Suprapubic skin (tissue), 3 donors: ENCODE results near the gene TBC1D21.
A peak's percentile ranks its signal among the peaks of the same experiment; 100 is the strongest.

Experiments used
- POLR2AphosphoS5 ChIP-seq, 3 donors: sonication (generic); formaldehyde crosslinking; IDR thresholded peaks; one replicate each; pipeline ENCODE4 v1.6.1; 2017; ENCODE audit warnings: antibody characterized with exemption in 3 of 3
- TF ChIP-seq, protein P1 (sequence below), 2 donors: fragments of 200-600 bp in 1 of 2; fragments of 450-650 bp in 1 of 2; sonication (generic) in 1 of 2; IDR thresholded peaks; one replicate each; pipeline ENCODE4 v1.5.1; 2016 to 2019; ENCODE audit warnings: antibody characterized with exemption in 2 of 2, mild to moderate bottlenecking in 1 of 2, moderate library complexity in 1 of 2

DNA sequence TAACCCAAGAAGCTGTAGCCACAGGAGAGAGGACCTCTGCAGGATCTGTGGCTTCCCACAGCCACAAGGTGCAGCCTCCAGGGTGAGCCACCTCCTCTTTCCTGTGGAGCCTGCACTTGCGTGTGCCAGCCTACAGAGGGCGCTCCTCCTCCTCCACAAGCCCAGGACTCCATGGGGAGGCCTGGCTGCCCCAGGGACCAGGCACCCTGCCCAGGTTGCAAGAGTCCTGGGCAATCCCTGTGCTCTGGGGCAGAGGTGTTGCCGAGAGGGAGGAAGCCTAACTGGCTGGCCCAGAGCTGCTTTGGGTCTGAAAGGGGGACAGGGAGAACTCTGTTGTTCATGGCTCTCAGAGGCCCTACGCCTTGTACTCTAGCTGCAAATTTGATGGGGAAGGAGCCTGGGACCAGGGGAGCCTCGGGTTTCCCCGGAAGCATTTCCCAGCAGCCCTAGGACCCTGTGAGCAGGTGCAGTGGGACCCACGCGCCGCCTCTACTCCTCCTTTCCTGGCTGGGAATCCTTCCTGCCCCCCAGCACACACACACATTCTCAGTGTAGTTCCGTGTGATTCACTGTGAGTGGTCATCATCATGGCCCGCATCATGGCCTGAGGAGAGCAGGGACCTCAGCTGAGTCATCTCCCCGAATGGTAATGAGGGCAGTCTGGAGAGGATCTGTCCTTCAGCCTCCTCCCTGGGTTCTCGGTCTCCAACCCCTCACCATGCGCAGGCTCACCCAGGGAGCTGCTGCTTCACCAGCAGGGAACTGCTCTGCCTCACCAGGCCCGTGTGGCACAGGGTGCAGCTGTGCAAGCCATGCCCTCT is 24.3 kb downstream of the TBC1D21 start:
- no peak for TF ChIP-seq POLR2AphosphoS5 (IDR thresholded peaks at IDR 0.05)
- TF ChIP-seq, protein P1, sequence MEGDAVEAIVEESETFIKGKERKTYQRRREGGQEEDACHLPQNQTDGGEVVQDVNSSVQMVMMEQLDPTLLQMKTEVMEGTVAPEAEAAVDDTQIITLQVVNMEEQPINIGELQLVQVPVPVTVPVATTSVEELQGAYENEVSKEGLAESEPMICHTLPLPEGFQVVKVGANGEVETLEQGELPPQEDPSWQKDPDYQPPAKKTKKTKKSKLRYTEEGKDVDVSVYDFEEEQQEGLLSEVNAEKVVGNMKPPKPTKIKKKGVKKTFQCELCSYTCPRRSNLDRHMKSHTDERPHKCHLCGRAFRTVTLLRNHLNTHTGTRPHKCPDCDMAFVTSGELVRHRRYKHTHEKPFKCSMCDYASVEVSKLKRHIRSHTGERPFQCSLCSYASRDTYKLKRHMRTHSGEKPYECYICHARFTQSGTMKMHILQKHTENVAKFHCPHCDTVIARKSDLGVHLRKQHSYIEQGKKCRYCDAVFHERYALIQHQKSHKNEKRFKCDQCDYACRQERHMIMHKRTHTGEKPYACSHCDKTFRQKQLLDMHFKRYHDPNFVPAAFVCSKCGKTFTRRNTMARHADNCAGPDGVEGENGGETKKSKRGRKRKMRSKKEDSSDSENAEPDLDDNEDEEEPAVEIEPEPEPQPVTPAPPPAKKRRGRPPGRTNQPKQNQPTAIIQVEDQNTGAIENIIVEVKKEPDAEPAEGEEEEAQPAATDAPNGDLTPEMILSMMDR (IDR thresholded peaks at IDR 0.05) = peak; percentile 25 to 82
